ENCODE data around the gene MRPS24.

- TF ChIP-seq, protein P1, sequence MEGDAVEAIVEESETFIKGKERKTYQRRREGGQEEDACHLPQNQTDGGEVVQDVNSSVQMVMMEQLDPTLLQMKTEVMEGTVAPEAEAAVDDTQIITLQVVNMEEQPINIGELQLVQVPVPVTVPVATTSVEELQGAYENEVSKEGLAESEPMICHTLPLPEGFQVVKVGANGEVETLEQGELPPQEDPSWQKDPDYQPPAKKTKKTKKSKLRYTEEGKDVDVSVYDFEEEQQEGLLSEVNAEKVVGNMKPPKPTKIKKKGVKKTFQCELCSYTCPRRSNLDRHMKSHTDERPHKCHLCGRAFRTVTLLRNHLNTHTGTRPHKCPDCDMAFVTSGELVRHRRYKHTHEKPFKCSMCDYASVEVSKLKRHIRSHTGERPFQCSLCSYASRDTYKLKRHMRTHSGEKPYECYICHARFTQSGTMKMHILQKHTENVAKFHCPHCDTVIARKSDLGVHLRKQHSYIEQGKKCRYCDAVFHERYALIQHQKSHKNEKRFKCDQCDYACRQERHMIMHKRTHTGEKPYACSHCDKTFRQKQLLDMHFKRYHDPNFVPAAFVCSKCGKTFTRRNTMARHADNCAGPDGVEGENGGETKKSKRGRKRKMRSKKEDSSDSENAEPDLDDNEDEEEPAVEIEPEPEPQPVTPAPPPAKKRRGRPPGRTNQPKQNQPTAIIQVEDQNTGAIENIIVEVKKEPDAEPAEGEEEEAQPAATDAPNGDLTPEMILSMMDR (IDR thresholded peaks at IDR 0.05), result no peak
- TF ChIP-seq POLR2AphosphoS5 (IDR thresholded peaks at IDR 0.05) (no peak), POLR2A (IDR thresholded peaks at IDR 0.05) (no peak)
Observed at GRCh38 chr7:43847496-43847895, 21.8 kb downstream of the MRPS24 start.

Data from gastroesophageal sphincter (tissue), 3 donors.